K562 (cell line): Measurements from ENCODE around the gene ARHGAP29. TPM values are rescaled to one million over a fixed set of nuclear protein-coding genes. Genes with fewer than 3 reads are reported as not detected.

Experiments
- ATAC-seq: fragments of 200-7000 bp; cut with Tn5 transposase; 3 replicates; pipeline ENCODE4 v1.9.1; 2020; ENCODE audit warnings: moderate library complexity
- BruUV-seq: library from RNA; stranded (reverse); fragments of 400-500 nt; replicated peaks from 2 replicates; lab custom pipeline; 2021; lab: Mats Ljungman, UMichigan
- CTCF ChIA-PET: fragments of 300-600 bp; formaldehyde crosslinking; extraction: SDS; loops from one replicate; lab custom pipeline; 2021; ENCODE audit warnings: low intra/inter-chr PET ratio; lab: Yijun Ruan, JAX
- POLR2A ChIA-PET: fragments of 300-600, 350-650 bp; sonication (Branson Sonifier 250); formaldehyde crosslinking; extraction: SDS; loops from one replicate; lab custom pipeline; 2021; ENCODE audit warnings: antibody characterized with exemption, inconsistent platforms; lab: Yijun Ruan, JAX
- DNase-seq, 4 experiments: peaks; one replicate each; pipeline versions ENCODE4 v3.0.0 to v3.0.0-alpha.2; 2011 to 2018; ENCODE audit warnings: low spot score in 3 of 4, mixed read lengths in 3 of 4; ENCODE audit errors: extremely low read depth in 1 of 4
- FAIRE-seq: peaks from 2 replicates; lab custom pipeline; 2011; peaks lifted over from hg19 to GRCh38; lab: Jason Lieb, UNC
- H2AFZ ChIP-seq: 2 replicates; pipeline ENCODE4 v1.6.0; 2011; ENCODE audit warnings: low read depth, low read length, control low read depth, inconsistent platforms
- H3K27ac ChIP-seq: fragments of 200-600 bp; 3 replicates; pipeline ENCODE4 v1.8.0; 2011; ENCODE audit warnings: low read depth, mild to moderate bottlenecking, control low read depth, inconsistent platforms, low read length, moderate library complexity, mixed read lengths; ENCODE audit errors: extremely low read depth
- H3K27me3 ChIP-seq, 2 experiments: fragments of 300-600 bp in 1 of 2; 2 replicates in 1 of 2; 3 replicates in 1 of 2; pipeline versions ENCODE4 v1.6.0 to v1.8.0; 2011; ENCODE audit warnings: inconsistent platforms in 2 of 2, low read length in 2 of 2, mild to moderate bottlenecking in 1 of 2, mixed read lengths in 1 of 2, moderate library complexity in 1 of 2; ENCODE audit not compliant: control insufficient read depth in 2 of 2, insufficient read depth in 2 of 2
- H3K36me3 ChIP-seq: fragments of 300-600 bp; 3 replicates; pipeline ENCODE4 v1.8.0; 2011; ENCODE audit warnings: mild to moderate bottlenecking, low read length, inconsistent platforms; ENCODE audit not compliant: control insufficient read depth, insufficient read depth
- H3K4me1 ChIP-seq, 2 experiments: fragments of 200-600 bp in 1 of 2; replicated peaks in 1 of 2; 2 replicates in 1 of 2; 3 replicates in 1 of 2; pipeline versions ENCODE4 v1.5.1 to v1.8.0; 2011; ENCODE audit warnings: inconsistent platforms in 2 of 2, low read length in 2 of 2, mild to moderate bottlenecking in 1 of 2, mixed read lengths in 1 of 2, moderate library complexity in 1 of 2; ENCODE audit not compliant: control insufficient read depth in 2 of 2, insufficient read depth in 2 of 2
- H3K4me2 ChIP-seq: 2 replicates; pipeline ENCODE4 v1.6.1; 2011; ENCODE audit warnings: low read length, control low read depth, inconsistent platforms, mixed read lengths; ENCODE audit not compliant: insufficient read depth
- H3K4me3 ChIP-seq: fragments of 200-600 bp; sonication (generic), shearing (Covaris generic); 2 replicates; pipeline ENCODE4 v1.5.1; 2016; ENCODE audit warnings: control low read depth, inconsistent platforms
- H3K79me2 ChIP-seq: fragments of 200-600 bp; 3 replicates; pipeline ENCODE4 v1.8.0; 2011; ENCODE audit warnings: low read length, inconsistent platforms; ENCODE audit not compliant: control insufficient read depth, insufficient read depth
- H3K9ac ChIP-seq, 2 experiments: 2 replicates each; pipeline versions ENCODE4 v1.6.0 to v1.6.1; 2011; ENCODE audit warnings: low read depth in 2 of 2, low read length in 2 of 2, control low read depth in 1 of 2, inconsistent platforms in 1 of 2, mild to moderate bottlenecking in 1 of 2, mixed read lengths in 1 of 2; ENCODE audit not compliant: insufficient read depth in 1 of 2
- H3K9me1 ChIP-seq: one replicate; pipeline ENCODE4 v1.6.0; 2011; ENCODE audit warnings: inconsistent platforms, mild to moderate bottlenecking, low read length, moderate library complexity; ENCODE audit not compliant: control insufficient read depth, insufficient read depth
- H3K9me3 ChIP-seq: replicated peaks from 2 replicates; pipeline ENCODE4 v1.5.1; 2011; ENCODE audit warnings: low read depth, low read length, inconsistent platforms; ENCODE audit not compliant: control insufficient read depth, insufficient read depth
- H4K20me1 ChIP-seq: replicated peaks from 2 replicates; pipeline ENCODE4 v1.6.1; 2011; ENCODE audit warnings: low read length, inconsistent platforms, mixed read lengths; ENCODE audit not compliant: control insufficient read depth, insufficient read depth
- ATF4 ChIP-seq: fragments of 450-650 bp; formaldehyde crosslinking; IDR thresholded peaks from 2 replicates; pipeline ENCODE4 v1.4.0; 2022; ENCODE audit warnings: mild to moderate bottlenecking, moderate library complexity
- ATF6 ChIP-seq: sonication (generic); formaldehyde crosslinking; IDR thresholded peaks from 2 replicates; pipeline ENCODE4 v1.4.0; 2020; ENCODE audit warnings: mild to moderate bottlenecking, missing genetic modification reagents
- CAMTA2 ChIP-seq: fragments of 250-450 bp; sonication (Bioruptor Pico); conservative IDR thresholded peaks from 2 replicates; pipeline ENCODE4 v1.5.1; 2022
- CSDE1 ChIP-seq, 2 experiments: fragments of 450-650 bp; IDR thresholded peaks; 2 replicates each; pipeline ENCODE4 v1.6.1; 2016; ENCODE audit warnings: mild to moderate bottlenecking in 1 of 2
- ESRRB ChIP-seq: fragments of 250-450 bp; sonication (Bioruptor Pico); IDR thresholded peaks from 2 replicates; pipeline ENCODE4 v1.5.0; 2020; ENCODE audit warnings: mild to moderate bottlenecking, moderate library complexity, borderline replicate concordance
- HDGF ChIP-seq: fragments of 450-650 bp; IDR thresholded peaks from 2 replicates; pipeline ENCODE4 v1.6.1; 2016
- JUND ChIP-seq, 2 experiments: IDR thresholded peaks; 2 replicates in 1 of 2; 3 replicates in 1 of 2; pipeline ENCODE4 v1.6.1; 2011; ENCODE audit warnings: borderline replicate concordance in 2 of 2, low read depth in 2 of 2, low read length in 2 of 2, improper control_type of control experiment in 1 of 2, missing biosample characterization in 1 of 2, missing genetic modification characterization in 1 of 2, missing genetic modification reagents in 1 of 2
- KAT7 ChIP-seq: sonication (generic); formaldehyde crosslinking; IDR thresholded peaks from 2 replicates; pipeline ENCODE4 v1.8.0; 2022; ENCODE audit warnings: missing genetic modification reagents, mild to moderate bottlenecking, borderline replicate concordance
- KDM1A ChIP-seq, 2 experiments: fragments of 450-650 bp; IDR thresholded peaks; 2 replicates each; pipeline ENCODE4 v1.6.1; 2016; ENCODE audit warnings: mild to moderate bottlenecking in 2 of 2
- NFE2 ChIP-seq: IDR thresholded peaks from 2 replicates; pipeline ENCODE4 v1.6.1; 2014; ENCODE audit warnings: antibody characterized with exemption, low read depth
- PCBP1 ChIP-seq: fragments of 200-400 bp; formaldehyde crosslinking; IDR thresholded peaks from 2 replicates; pipeline ENCODE4 v1.6.1; 2018; ENCODE audit warnings: mild to moderate bottlenecking, low read depth, low read length; ENCODE audit not compliant: poor library complexity, severe bottlenecking
- RBM14 ChIP-seq: fragments of 200-400 bp; formaldehyde crosslinking; IDR thresholded peaks from 2 replicates; pipeline ENCODE4 v1.6.1; 2018; ENCODE audit warnings: low read depth, mild to moderate bottlenecking, low read length, moderate library complexity, borderline replicate concordance; ENCODE audit not compliant: insufficient read depth
- SRSF9 ChIP-seq: fragments of 200-400 bp; formaldehyde crosslinking; IDR thresholded peaks from 2 replicates; pipeline ENCODE4 v1.6.1; 2017; ENCODE audit warnings: low read depth, low read length, borderline replicate concordance
- YY1 ChIP-seq, 3 experiments: IDR thresholded peaks; 2 replicates each; pipeline ENCODE4 v1.6.1; 2011; ENCODE audit warnings: low read length in 2 of 3, mild to moderate bottlenecking in 2 of 3, moderate library complexity in 2 of 3, borderline replicate concordance in 1 of 3, control low read depth in 1 of 3, low read depth in 1 of 3; ENCODE audit not compliant: insufficient read depth in 3 of 3, insufficient replicate concordance in 2 of 3, control insufficient read depth in 1 of 3, insufficient read length in 1 of 3; ENCODE audit errors: extremely low read depth in 1 of 3
- ZBTB49 ChIP-seq: sonication (generic); formaldehyde crosslinking; IDR thresholded peaks from 2 replicates; pipeline ENCODE4 v1.8.0; 2022; ENCODE audit warnings: missing genetic modification reagents, mild to moderate bottlenecking, borderline replicate concordance
- ZFP30 ChIP-seq: fragments of 250-450 bp; sonication (Bioruptor Pico); IDR thresholded peaks from 2 replicates; pipeline ENCODE4 v1.8.0; 2022; ENCODE audit warnings: moderate library complexity, mild to moderate bottlenecking, inconsistent platforms, borderline replicate concordance
- ZNF79 ChIP-seq: fragments of 250-450 bp; sonication (Bioruptor Pico); IDR thresholded peaks from 2 replicates; pipeline ENCODE4 v1.4.0; 2020; ENCODE audit warnings: low read depth, mild to moderate bottlenecking, moderate library complexity
- WGBS: fragments of 100-300 bp; shearing (Covaris generic); methylation state at CpG from one replicate; pipeline ENCODE4 v1.1.6; 2016; ENCODE audit warnings: low coverage, mixed read lengths; ENCODE audit not compliant: insufficient coverage; ENCODE audit errors: missing lambda C conversion rate; 5-methylcytosine and 5-hydroxymethylcytosine counted together
- in situ Hi-C: fragments of 300-500 bp; cut with MboI; formaldehyde crosslinking; loops from 4 replicates; pipeline ENCODE4 v1.15.0; 2018; ENCODE audit warnings: inconsistent platforms, mixed read lengths
- intact Hi-C: fragments of 100-400 bp; cut with micrococcal nuclease; formaldehyde crosslinking; loops from 2 replicates; pipeline ENCODE4 v1.14.2; 2022
- polyA plus RNA-seq, 8 experiments: library from polyadenylated mRNA; depleted of rRNA in 4 of 8; stranded (reverse) in 5 of 8; unstranded in 3 of 8; fragments of >200 nt; fragmentation: Nextera tagmentation in 2 of 8; fragmentation: Illumina TruSeq in 1 of 8; extraction: Ambion mirVana in 2 of 8; extraction: Trizol in 1 of 8; gene quantifications; 2 replicates each; pipeline versions ENCODE4 v1.2.1 to v1.2.3, GENCODE V29; 2011 to 2014; ENCODE audit warnings: inconsistent platforms in 1 of 8, missing spikeins in 1 of 8
- total RNA-seq, 7 experiments: library from RNA; depleted of rRNA in 6 of 7; stranded (reverse); fragments of >200 nt in 6 of 7; fragmentation: Illumina TruSeq in 2 of 7; extraction: Trizol in 2 of 7; gene quantifications; 2 replicates each; pipeline versions ENCODE4 v1.2.1 to v1.2.3, GENCODE V29; 2011 to 2021; ENCODE audit warnings: low replicate concordance in 1 of 7

ARHGAP29 gene
- total and polyA plus RNA-seq, 9 of the 15 experiments (the other 6 are each of a cell fraction or from before 2014, with no cell fraction given): under 0.01 to 0.13 (median 0.02) TPM; not detected in 5

GRCh38 chr1:94274561-94274960, 37.2 kb upstream of the ARHGAP29 start:
- Histone ChIP-seq H3K4me3 (no peak overlapping the region), H3K9me1 (no peaks in the 10 kb centered on the region), H3K27ac (no peak overlapping the region), H4K20me1 (no peaks in the 10 kb centered on the region), H3K27me3 (no peaks in the 10 kb centered on the region), H3K36me3 (no peaks in the 10 kb centered on the region), H2AFZ (no peak overlapping the region), H3K4me2 (no peak overlapping the region), H3K9me3 (no peaks in the 10 kb centered on the region), H3K4me1 (no peaks in the 10 kb centered on the region), H3K9ac (no peak overlapping the region), H3K79me2 (no peaks in the 10 kb centered on the region)
- no peak for ATAC-seq
- in situ Hi-C loops (no loop called here), intact Hi-C loops (no loop called here)
- CTCF ChIA-PET: no interaction called here
- FAIRE-seq: no peak
- DNase-seq: no peak
- WGBS: 0% methylated on average over 2 of the region's 2 CpGs
- POLR2A ChIA-PET: interaction anchor here (1.1 to 1.2 kb wide), 2 partner anchors 33 to 82 kb away, joined by 3 to 4 read pairs; no protein-coding TSS in a partner anchor
- no TSS peak for BruUV-seq
- TF ChIP-seq ATF6 (no peak), JUND (IDR thresholded peaks at IDR 0.05; ENCODE audit: borderline replicate concordance, low read depth, low read length) (no peak), JUND (tag; IDR thresholded peaks at IDR 0.05; ENCODE audit: borderline replicate concordance, low read depth, low read length) (no peak), RBM14 (no peak), ATF4 (CRISPR knock-in tag) (no peak), NFE2 (no peak), HDGF (no peak), KAT7 (CRISPR knock-in tag) (no peak), CAMTA2 (CRISPR knock-in tag) (no peak), ZBTB49 (CRISPR knock-in tag) (no peak), YY1 (IDR thresholded peaks at IDR 0.05; ENCODE audit: borderline replicate concordance in 1 of 3, control insufficient read depth in 1 of 3, extremely low read depth in 1 of 3, insufficient read depth in 3 of 3, insufficient read length in 1 of 3, insufficient replicate concordance in 2 of 3, low read depth in 1 of 3, low read length in 2 of 3) (no peak), ZFP30 (CRISPR knock-in tag) (no peak), PCBP1 (no peak), SRSF9 (no peak), CSDE1 (IDR thresholded peaks at IDR 0.05) (no peak), ESRRB (CRISPR knock-in tag) (no peak), KDM1A (IDR thresholded peaks at IDR 0.05) (no peak), ZNF79 (CRISPR knock-in tag) (no peak)
